ENCODE data around the gene TMEM135. TPM values are rescaled to one million over a fixed set of nuclear protein-coding genes. Genes with fewer than 3 reads are reported as not detected.

Gene TMEM135
- total and polyA plus RNA-seq, 2 experiments from 2014 or later: 11.0 to 11.9 TPM

- H3K27me3 ChIP-seq (replicated peaks; ENCODE audit: insufficient read depth): no peaks in the 10 kb centered on the region
- no peak for DNase-seq
These were observed 258.9 kb downstream of the TMEM135 start for GRCh38 chr11:87296627-87297026.

GRCh38 chr11:87298155-87298554 lies 260.4 kb downstream of the TMEM135 start:
- H3K9ac ChIP-seq: no peak overlapping the region
- 95 to 97% methylated on average over 1 of the region's 1 CpG for WGBS, 2 experiments (ENCODE audit: low coverage in 1 of 2, low lambda C conversion rate in 2 of 2, missing lambda C conversion rate in 2 of 2)

More at GRCh38 chr11:87296627-87297026, 258.9 kb downstream of the TMEM135 start:
- Histone ChIP-seq H3K4me2 (ENCODE audit: unreplicated experiment) (no peak overlapping the region), H4K20me1 (ENCODE audit: insufficient read depth) (no peaks in the 10 kb centered on the region), H3K4me1 (ENCODE audit: insufficient read depth) (no peaks in the 10 kb centered on the region), H3K27ac (no peak overlapping the region), H3K36me3 (ENCODE audit: low read depth) (no peaks in the 10 kb centered on the region), H3K79me2 (ENCODE audit: insufficient read depth) (no peaks in the 10 kb centered on the region), H3F3A (ENCODE audit: insufficient read depth) (no peaks in the 10 kb centered on the region), H3K4me3 (no peak overlapping the region), H2AFZ (no peak overlapping the region), H3K9me3 (ENCODE audit: low read depth) (no peaks in the 10 kb centered on the region), H3K9ac (no peak overlapping the region), H3K9me2 (ENCODE audit: insufficient read depth) (no peaks in the 10 kb centered on the region)
- TF ChIP-seq EZH2phosphoT487 (IDR thresholded peaks at IDR 0.05; ENCODE audit: insufficient read depth, low read depth): no peak
- TF ChIP-seq EZH2 (IDR thresholded peaks at IDR 0.05; ENCODE audit: insufficient read depth, poor library complexity, severe bottlenecking): no peak
- WGBS, 2 experiments (ENCODE audit: low coverage in 1 of 2, low lambda C conversion rate in 2 of 2, missing lambda C conversion rate in 2 of 2): 97 to 98% methylated on average over 1 of the region's 1 CpG
- in situ Hi-C loops (cut with MboI): loop anchor here (25.0 kb wide), 1 partner anchor 834 kb away; no protein-coding TSS in a partner anchor

GRCh38 chr11:87299041-87299481 lies 261.3 kb downstream of the TMEM135 start:
- Histone ChIP-seq H3K9me3 (ENCODE audit: low read depth) (no peaks in the 10 kb centered on the region), H4K20me1 (ENCODE audit: insufficient read depth) (no peaks in the 10 kb centered on the region), H3K27ac (no peak overlapping the region), H3K9ac (no peak overlapping the region), H3K4me1 (ENCODE audit: insufficient read depth) (no peaks in the 10 kb centered on the region), H3K36me3 (ENCODE audit: low read depth) (no peaks in the 10 kb centered on the region), H3K9me2 (ENCODE audit: insufficient read depth) (no peaks in the 10 kb centered on the region), H2AFZ (no peak overlapping the region), H3K27me3 (replicated peaks; ENCODE audit: insufficient read depth) (no peaks in the 10 kb centered on the region), H3K79me2 (ENCODE audit: insufficient read depth) (no peaks in the 10 kb centered on the region), H3F3A (ENCODE audit: insufficient read depth) (no peaks in the 10 kb centered on the region), H3K4me3 (no peak overlapping the region), H3K4me2 (ENCODE audit: unreplicated experiment) (no peak overlapping the region)
- in situ Hi-C loops (cut with MboI): loop anchor here (25.0 kb wide), 1 partner anchor 837 kb away; no protein-coding TSS in a partner anchor
- 100% methylated on average over 1 of the region's 1 CpG for WGBS, 2 experiments (ENCODE audit: low coverage in 1 of 2, low lambda C conversion rate in 2 of 2, missing lambda C conversion rate in 2 of 2)
- no peak for DNase-seq
- TF ChIP-seq EZH2 (IDR thresholded peaks at IDR 0.05; ENCODE audit: insufficient read depth, poor library complexity, severe bottlenecking): no peak
- no peak for TF ChIP-seq EZH2phosphoT487 (IDR thresholded peaks at IDR 0.05; ENCODE audit: insufficient read depth, low read depth)

More at GRCh38 chr11:87298155-87298554, 260.4 kb downstream of the TMEM135 start:
- no peaks in the 10 kb centered on the region for H3K9me3 ChIP-seq (ENCODE audit: low read depth)
- no peak overlapping the region for H3K4me3 ChIP-seq
- H4K20me1 ChIP-seq (ENCODE audit: insufficient read depth): no peaks in the 10 kb centered on the region
- no peaks in the 10 kb centered on the region for H3K4me1 ChIP-seq (ENCODE audit: insufficient read depth)
- no peak for TF ChIP-seq EZH2phosphoT487 (IDR thresholded peaks at IDR 0.05; ENCODE audit: insufficient read depth, low read depth)
- TF ChIP-seq EZH2 (IDR thresholded peaks at IDR 0.05; ENCODE audit: insufficient read depth, poor library complexity, severe bottlenecking): no peak
- H3K79me2 ChIP-seq (ENCODE audit: insufficient read depth): no peaks in the 10 kb centered on the region
- no peaks in the 10 kb centered on the region for H3K9me2 ChIP-seq (ENCODE audit: insufficient read depth)
- no peak overlapping the region for H2AFZ ChIP-seq
- no peaks in the 10 kb centered on the region for H3F3A ChIP-seq (ENCODE audit: insufficient read depth)
- DNase-seq: no peak
- H3K27me3 ChIP-seq (replicated peaks; ENCODE audit: insufficient read depth): no peaks in the 10 kb centered on the region
- no peak overlapping the region for H3K4me2 ChIP-seq (ENCODE audit: unreplicated experiment)
- no peaks in the 10 kb centered on the region for H3K36me3 ChIP-seq (ENCODE audit: low read depth)
- in situ Hi-C loops (cut with MboI): loop anchor here (25.0 kb wide), 1 partner anchor 836 kb away; no protein-coding TSS in a partner anchor
- no peak overlapping the region for H3K27ac ChIP-seq

- WGBS, 2 experiments (ENCODE audit: low coverage in 1 of 2, low lambda C conversion rate in 2 of 2, missing lambda C conversion rate in 2 of 2): 89 to 94% methylated on average over 3 of the region's 3 CpGs
- DNase-seq: no peak
- in situ Hi-C loops (cut with MboI): no loop called here
These were observed 263.1 kb downstream of the TMEM135 start for GRCh38 chr11:87300640-87301380.

More at GRCh38 chr11:87300640-87301380, 263.1 kb downstream of the TMEM135 start:
- no peaks in the 10 kb centered on the region for H3K36me3 ChIP-seq (ENCODE audit: low read depth)
- no peak overlapping the region for H3K4me3 ChIP-seq
- H3K79me2 ChIP-seq (ENCODE audit: insufficient read depth): no peaks in the 10 kb centered on the region
- no peaks in the 10 kb centered on the region for H3K9me3 ChIP-seq (ENCODE audit: low read depth)
- H3K27ac ChIP-seq: no peak overlapping the region
- H2AFZ ChIP-seq: no peak overlapping the region
- no peaks in the 10 kb centered on the region for H4K20me1 ChIP-seq (ENCODE audit: insufficient read depth)
- no peaks in the 10 kb centered on the region for H3K27me3 ChIP-seq (replicated peaks; ENCODE audit: insufficient read depth)
- no peaks in the 10 kb centered on the region for H3K9me2 ChIP-seq (ENCODE audit: insufficient read depth)
- H3K9ac ChIP-seq: no peak overlapping the region
- H3F3A ChIP-seq (ENCODE audit: insufficient read depth): no peaks in the 10 kb centered on the region
- H3K4me2 ChIP-seq (ENCODE audit: unreplicated experiment): no peak overlapping the region
- no peaks in the 10 kb centered on the region for H3K4me1 ChIP-seq (ENCODE audit: insufficient read depth)
- TF ChIP-seq EZH2phosphoT487 (IDR thresholded peaks at IDR 0.05; ENCODE audit: insufficient read depth, low read depth) (no peak), EZH2 (IDR thresholded peaks at IDR 0.05; ENCODE audit: insufficient read depth, poor library complexity, severe bottlenecking) (no peak)
